OCI-LY7 (cell line): Measurements from ENCODE around the gene NF1. TPM values are rescaled to one million over a fixed set of nuclear protein-coding genes. Genes with fewer than 3 reads are reported as not detected.

Experiments used
- BruUV-seq: library from RNA; stranded (reverse); fragments of 400-500 nt; replicated peaks from 2 replicates; lab custom pipeline; 2021; lab: Mats Ljungman, UMichigan
- CTCF ChIA-PET: fragments of 300-600 bp; sonication (Branson Sonifier 250); formaldehyde crosslinking; loops from one replicate; lab custom pipeline; 2022; ENCODE audit warnings: antibody characterized with exemption; ENCODE audit not compliant: unreplicated experiment; lab: Charles Lee
- POLR2A ChIA-PET: fragments of 300-600 bp; sonication (Branson Sonifier 250); formaldehyde crosslinking; loops from one replicate; lab custom pipeline; 2022; ENCODE audit warnings: antibody characterized with exemption; lab: Charles Lee
- DNase-seq: peaks from one replicate; pipeline ENCODE4 v3.0.0-alpha.2; 2015; ENCODE audit warnings: low spot score
- H2AFZ ChIP-seq: fragments of 200-600 bp; sonication (generic), shearing (Covaris generic); 2 replicates; pipeline ENCODE4 v1.6.1; 2014; ENCODE audit warnings: mild to moderate bottlenecking, antibody characterized with exemption, low read length, moderate library complexity
- H3K27ac ChIP-seq: fragments of 200-600 bp; sonication (generic); 2 replicates; pipeline ENCODE4 v1.5.1; 2014; ENCODE audit warnings: mixed run types, low read depth, mild to moderate bottlenecking, moderate library complexity, low read length, inconsistent platforms; ENCODE audit not compliant: poor library complexity, severe bottlenecking
- H3K36me3 ChIP-seq: fragments of 200-600 bp; sonication (generic); 2 replicates; pipeline ENCODE4 v1.6.1; 2014; ENCODE audit warnings: mild to moderate bottlenecking, antibody characterized with exemption, low read length, moderate library complexity, mixed read lengths; ENCODE audit not compliant: insufficient read depth
- H3K4me1 ChIP-seq: fragments of 200-600 bp; sonication (generic); 2 replicates; pipeline ENCODE4 v1.5.1; 2014; ENCODE audit warnings: mild to moderate bottlenecking, low read length; ENCODE audit not compliant: insufficient read depth, poor library complexity, severe bottlenecking
- H3K4me2 ChIP-seq: fragments of 200-600 bp; sonication (generic); 2 replicates; pipeline ENCODE4 v1.6.1; 2014; ENCODE audit warnings: mild to moderate bottlenecking, low read length
- H3K4me3 ChIP-seq: fragments of 200-600 bp; sonication (generic); 2 replicates; pipeline ENCODE4 v1.5.1; 2014; ENCODE audit warnings: mild to moderate bottlenecking, low read depth, low read length; ENCODE audit not compliant: poor library complexity, severe bottlenecking
- H3K79me2 ChIP-seq: fragments of 200-600 bp; sonication (generic); 2 replicates; pipeline ENCODE4 v1.6.1; 2016; ENCODE audit warnings: low read depth, mild to moderate bottlenecking, low read length, moderate library complexity, mixed read lengths; ENCODE audit not compliant: insufficient read depth
- H3K9me2 ChIP-seq: fragments of 200-600 bp; sonication (generic); 2 replicates; pipeline ENCODE4 v1.6.1; 2016; ENCODE audit warnings: mild to moderate bottlenecking, low read length, mixed read lengths; ENCODE audit not compliant: insufficient read depth
- H3K9me3 ChIP-seq: fragments of 200-600 bp; sonication (generic); 2 replicates; pipeline ENCODE4 v1.6.1; 2014; ENCODE audit warnings: mild to moderate bottlenecking, mixed run types, low read length, mixed read lengths
- H4K20me1 ChIP-seq: fragments of 200-600 bp; sonication (generic); 2 replicates; pipeline ENCODE4 v1.6.1; 2014; ENCODE audit warnings: mild to moderate bottlenecking, antibody characterized with exemption, low read length, moderate library complexity, mixed read lengths; ENCODE audit not compliant: insufficient read depth
- EZH2phosphoT487 ChIP-seq: fragments of 200-600 bp; sonication (generic); IDR thresholded peaks from 2 replicates; pipeline ENCODE4 v1.6.1; 2018; ENCODE audit warnings: low read depth, borderline replicate concordance, mild to moderate bottlenecking, mixed run types, antibody characterized with exemption, low read length, moderate library complexity, mixed read lengths
- intact Hi-C: fragments of 100-400 bp; cut with micrococcal nuclease; formaldehyde crosslinking; loops from one replicate; pipeline ENCODE4 v1.10.0; 2022; ENCODE audit not compliant: unreplicated experiment
- total RNA-seq, 2 experiments: library from RNA; depleted of rRNA in 1 of 2; stranded (reverse); fragments of >200 nt in 1 of 2; shearing (Covaris generic) in 1 of 2; gene quantifications; 2 replicates each; pipeline ENCODE4 v1.2.3, GENCODE V29; 2014 to 2022
- TF ChIP-seq, protein P1 (sequence below): fragments of 200-600 bp; sonication (generic); conservative IDR thresholded peaks from 2 replicates; pipeline ENCODE4 v1.5.1; 2014; ENCODE audit warnings: mild to moderate bottlenecking, antibody characterized with exemption, low read length, moderate library complexity, mixed read lengths

The NF1 gene
- total RNA-seq, 2 experiments from 2014 or later: 38.7 to 64.8 TPM

DNA sequence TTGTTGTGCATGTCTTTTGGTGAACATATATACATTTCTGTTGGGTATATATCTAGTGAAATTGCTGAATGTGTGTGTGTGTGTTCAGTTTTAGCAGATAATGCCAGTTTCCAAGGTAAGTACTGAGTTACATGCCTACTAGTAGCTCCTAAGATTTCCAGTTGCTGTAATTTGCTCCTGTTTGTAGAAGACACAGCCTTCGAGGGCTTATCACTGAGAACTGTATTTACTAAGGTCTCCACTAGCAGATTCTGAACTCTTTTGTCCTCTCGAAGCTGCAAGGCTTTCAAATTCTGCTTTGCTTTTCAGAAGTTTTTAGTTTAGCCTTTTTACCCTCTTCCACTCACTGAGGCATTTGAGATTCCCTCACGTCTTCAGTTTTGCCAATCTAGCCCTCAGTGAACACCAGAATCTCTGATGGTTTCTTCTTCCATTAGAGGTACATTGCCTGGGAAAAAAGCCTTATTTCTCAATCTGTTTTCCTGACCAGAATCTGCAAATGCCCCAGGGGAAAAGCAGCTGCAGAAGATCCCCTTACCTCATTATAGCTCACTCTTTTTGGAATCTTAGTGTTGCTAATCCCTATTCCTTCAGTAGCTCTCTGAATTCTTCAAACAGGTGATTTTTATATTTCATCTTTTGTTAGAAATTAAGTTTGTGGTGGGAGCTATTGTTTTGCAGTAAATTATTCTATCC lies 52.9 kb downstream of the NF1 start:
- H3K4me3 ChIP-seq: no peak overlapping the region
- TF ChIP-seq EZH2phosphoT487: no peak
- TF ChIP-seq, protein P1, sequence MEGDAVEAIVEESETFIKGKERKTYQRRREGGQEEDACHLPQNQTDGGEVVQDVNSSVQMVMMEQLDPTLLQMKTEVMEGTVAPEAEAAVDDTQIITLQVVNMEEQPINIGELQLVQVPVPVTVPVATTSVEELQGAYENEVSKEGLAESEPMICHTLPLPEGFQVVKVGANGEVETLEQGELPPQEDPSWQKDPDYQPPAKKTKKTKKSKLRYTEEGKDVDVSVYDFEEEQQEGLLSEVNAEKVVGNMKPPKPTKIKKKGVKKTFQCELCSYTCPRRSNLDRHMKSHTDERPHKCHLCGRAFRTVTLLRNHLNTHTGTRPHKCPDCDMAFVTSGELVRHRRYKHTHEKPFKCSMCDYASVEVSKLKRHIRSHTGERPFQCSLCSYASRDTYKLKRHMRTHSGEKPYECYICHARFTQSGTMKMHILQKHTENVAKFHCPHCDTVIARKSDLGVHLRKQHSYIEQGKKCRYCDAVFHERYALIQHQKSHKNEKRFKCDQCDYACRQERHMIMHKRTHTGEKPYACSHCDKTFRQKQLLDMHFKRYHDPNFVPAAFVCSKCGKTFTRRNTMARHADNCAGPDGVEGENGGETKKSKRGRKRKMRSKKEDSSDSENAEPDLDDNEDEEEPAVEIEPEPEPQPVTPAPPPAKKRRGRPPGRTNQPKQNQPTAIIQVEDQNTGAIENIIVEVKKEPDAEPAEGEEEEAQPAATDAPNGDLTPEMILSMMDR: no peak
- no peaks in the 10 kb centered on the region for H3K9me2 ChIP-seq
- H3K4me1 ChIP-seq: no peaks in the 10 kb centered on the region
- no TSS peak for BruUV-seq
- ChIA-PET CTCF (no interaction called here), POLR2A (interaction anchor here (0.6 to 0.7 kb wide), 2 partner anchors 251 to 303 kb away, joined by 6 to 7 read pairs; no protein-coding TSS in a partner anchor)
- H3K79me2 ChIP-seq: no peaks in the 10 kb centered on the region
- H2AFZ ChIP-seq: no peak overlapping the region
- no peaks in the 10 kb centered on the region for H3K36me3 ChIP-seq
- no peak for DNase-seq
- no peaks in the 10 kb centered on the region for H3K9me3 ChIP-seq
- no peak overlapping the region for H3K4me2 ChIP-seq
- H4K20me1 ChIP-seq: no peaks in the 10 kb centered on the region
- intact Hi-C loops: no loop called here
- no peak overlapping the region for H3K27ac ChIP-seq

DNA sequence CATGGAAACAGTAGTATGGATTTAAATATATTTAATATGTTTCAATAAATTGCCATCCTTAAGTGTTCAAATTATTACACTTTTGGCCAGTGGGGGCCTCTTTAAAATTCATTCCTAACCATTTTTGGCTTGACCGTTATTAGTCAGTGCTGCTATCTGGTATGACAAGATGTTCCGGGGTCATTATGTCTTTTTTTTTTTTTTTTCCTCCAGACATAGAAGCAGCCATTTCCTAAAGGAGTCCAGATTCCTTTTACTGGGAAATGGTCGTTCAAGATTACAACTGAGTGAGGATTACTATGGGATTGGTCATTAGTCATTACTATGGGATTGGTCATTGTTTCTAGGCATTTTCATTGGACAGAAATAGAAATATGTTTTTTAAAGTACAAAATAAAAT lies 53.4 kb downstream of the NF1 start:
- no peaks in the 10 kb centered on the region for H3K36me3 ChIP-seq
- H3K4me1 ChIP-seq: no peaks in the 10 kb centered on the region
- intact Hi-C loops: no loop called here
- ChIA-PET POLR2A (interaction anchor here (0.6 to 0.7 kb wide), 2 partner anchors 252 to 304 kb away, joined by 6 to 7 read pairs; no protein-coding TSS in a partner anchor), CTCF (no interaction called here)
- H3K4me2 ChIP-seq: no peak overlapping the region
- H2AFZ ChIP-seq: no peak overlapping the region
- no peak for DNase-seq
- H4K20me1 ChIP-seq: no peaks in the 10 kb centered on the region
- H3K27ac ChIP-seq: no peak overlapping the region
- no peaks in the 10 kb centered on the region for H3K9me3 ChIP-seq
- no peaks in the 10 kb centered on the region for H3K79me2 ChIP-seq
- BruUV-seq: no TSS peak
- H3K4me3 ChIP-seq: no peak overlapping the region
- TF ChIP-seq EZH2phosphoT487: no peak
- TF ChIP-seq, protein P1: no peak
- H3K9me2 ChIP-seq: no peaks in the 10 kb centered on the region

DNA sequence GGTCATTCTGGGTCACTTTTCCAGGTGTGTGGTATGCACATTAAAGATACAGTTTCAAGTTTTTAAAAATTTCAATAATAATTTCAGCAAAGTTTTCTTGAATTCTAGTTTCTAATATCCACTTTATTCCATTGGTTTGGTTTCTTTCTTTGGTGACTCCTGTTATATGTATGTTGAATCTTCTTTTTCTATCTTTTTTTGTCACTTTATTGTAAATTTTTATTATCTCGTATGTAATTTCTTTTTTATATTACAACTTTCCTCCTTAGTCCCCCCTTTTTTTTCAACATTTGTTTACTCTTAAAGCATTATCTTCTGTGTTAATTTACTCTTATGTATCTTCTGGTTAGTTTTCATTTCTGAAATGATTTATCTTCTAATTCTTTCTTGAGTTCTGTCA lies 57.5 kb downstream of the NF1 start:
- Histone ChIP-seq H3K9me2 (no peaks in the 10 kb centered on the region), H2AFZ (no peak overlapping the region), H3K4me2 (no peak overlapping the region), H3K27ac (no peak overlapping the region), H3K4me3 (no peak overlapping the region), H3K79me2 (no peaks in the 10 kb centered on the region), H3K36me3 (no peaks in the 10 kb centered on the region), H3K4me1 (no peaks in the 10 kb centered on the region), H4K20me1 (no peaks in the 10 kb centered on the region), H3K9me3 (no peaks in the 10 kb centered on the region)
- ChIA-PET CTCF (no interaction called here), POLR2A (interaction anchor here (0.6 kb wide), 1 partner anchor 53 kb away, joined by 3 read pairs; no protein-coding TSS in a partner anchor)
- TF ChIP-seq EZH2phosphoT487: no peak
- TF ChIP-seq, protein P1: no peak
- intact Hi-C loops: no loop called here
- DNase-seq: no peak
- no TSS peak for BruUV-seq
